ENCODE results near the gene LPIN2.

GRCh38 chr18:3060667-3061580, 48.0 kb upstream of the LPIN2 start:
- TF ChIP-seq CTCF (IDR thresholded peaks at IDR 0.05; ENCODE audit: insufficient read depth, low read length), result no peak
- TF ChIP-seq GABPA (IDR thresholded peaks at IDR 0.05; ENCODE audit: low read depth), result no peak
- TF ChIP-seq POLR2AphosphoS5 (IDR thresholded peaks at IDR 0.05; ENCODE audit: low read depth), result no peak
- no peak for TF ChIP-seq SPI1 (IDR thresholded peaks at IDR 0.05; ENCODE audit: borderline replicate concordance, low read depth)

Data from HL-60 (cell line).